Ureter (tissue), 1 donor: ENCODE measurements around the gene OR5B3. TPM values are rescaled to one million over a fixed set of nuclear protein-coding genes. Genes with fewer than 3 reads are reported as not detected.
"Not testable (repeated sequence)": the region's sequence is repeated elsewhere in the genome, so short reads cannot be mapped to it uniquely, and the experiment has no call there.

Experiments
- DNase-seq: peaks from one replicate; pipeline ENCODE4 v3.0.0-alpha.2; 2020; ENCODE audit warnings: low spot score
- total RNA-seq: library from RNA; stranded (reverse); gene quantifications from one replicate; pipeline ENCODE4 v1.2.4, GENCODE V29; 2023
- donor health status: DM: yes; HTN: yes; CAD: no.

The OR5B3 gene
- not detected for total RNA-seq

DNA sequence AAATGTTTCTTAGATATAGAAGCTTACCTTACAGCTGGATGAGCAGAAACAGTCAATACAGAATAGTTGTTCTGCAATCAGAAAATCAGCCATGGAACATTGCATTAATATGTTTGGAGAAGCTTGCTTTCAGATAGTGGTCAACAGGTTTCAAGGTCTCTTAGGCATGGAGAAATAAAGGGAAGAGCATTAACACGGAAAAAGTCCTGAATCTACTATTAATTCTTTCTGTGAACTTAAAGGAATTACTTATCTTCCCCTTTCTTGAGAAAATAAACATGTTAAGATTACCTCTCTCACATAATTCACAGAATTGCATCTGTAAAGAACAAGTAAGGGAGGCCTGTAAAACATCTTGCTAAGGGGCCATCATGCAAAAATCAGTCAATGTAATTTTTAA lies at the start of gene OR5B3:
TSS of gene OR5B3 (minus strand) at position 101 of the 400 bp plus-strand sequence. CDS start 3,465 bp downstream, outside the sequence.
- no peak for DNase-seq

DNA sequence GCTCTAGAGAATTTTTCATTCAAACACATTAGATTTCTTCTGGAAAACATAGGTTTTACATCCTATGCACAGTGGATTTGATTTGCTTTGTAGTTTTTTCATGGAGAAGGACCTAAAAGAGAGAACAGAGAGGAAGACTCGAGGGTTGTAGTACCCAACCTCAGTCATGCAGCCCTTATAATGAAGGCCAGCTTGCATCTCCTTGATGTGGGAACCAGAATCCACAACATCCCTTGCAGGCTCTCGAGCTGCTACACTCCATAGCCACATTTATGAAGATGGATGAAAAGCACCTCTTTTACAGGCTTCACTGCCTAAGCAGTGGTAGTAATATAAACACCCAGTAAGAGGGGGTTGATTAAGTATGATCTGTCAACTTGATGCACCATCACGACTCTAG lies 44.9 kb upstream of the OR5B3 start:
- no peak for DNase-seq

DNA sequence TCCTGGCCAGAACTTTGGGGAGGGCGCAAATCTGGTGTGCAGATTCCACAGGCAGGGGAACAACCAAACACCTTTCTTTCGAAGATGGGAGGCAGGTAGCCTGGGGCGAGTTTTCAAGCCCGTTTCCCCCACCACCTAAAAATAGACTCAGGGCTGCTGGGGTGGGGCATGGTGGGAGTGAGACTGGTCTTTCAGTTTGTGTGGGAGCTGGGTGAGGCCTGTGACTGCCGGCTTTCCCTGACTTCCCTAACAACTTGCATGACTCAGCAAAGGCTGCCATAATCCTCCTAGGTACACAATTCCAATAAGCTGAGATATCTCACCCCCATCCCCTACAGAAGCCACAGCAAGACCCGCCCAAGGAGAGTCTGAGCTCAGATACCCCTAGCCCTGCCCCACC lies 39.6 kb upstream of the OR5B3 start:
- DNase-seq = no peak

DNA sequence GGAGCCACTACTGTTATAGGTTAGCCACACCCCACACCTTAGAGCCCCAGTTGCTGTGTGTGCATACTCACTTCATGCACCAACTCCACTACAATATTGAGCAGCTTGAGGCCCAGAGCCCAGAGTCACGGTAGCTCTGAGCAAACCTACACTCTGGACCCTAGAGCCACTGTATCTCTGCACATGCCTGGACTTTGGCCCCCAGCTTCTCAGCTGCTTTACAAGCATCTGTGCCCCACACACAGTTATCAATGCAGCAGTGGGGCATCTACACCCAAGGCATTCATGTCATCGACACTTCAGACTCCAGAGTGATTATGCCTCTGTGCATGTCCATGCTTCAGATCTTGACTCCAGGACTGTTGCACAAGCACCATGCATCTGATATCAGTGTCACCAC lies 37.6 kb upstream of the OR5B3 start:
- no peak for DNase-seq

DNA sequence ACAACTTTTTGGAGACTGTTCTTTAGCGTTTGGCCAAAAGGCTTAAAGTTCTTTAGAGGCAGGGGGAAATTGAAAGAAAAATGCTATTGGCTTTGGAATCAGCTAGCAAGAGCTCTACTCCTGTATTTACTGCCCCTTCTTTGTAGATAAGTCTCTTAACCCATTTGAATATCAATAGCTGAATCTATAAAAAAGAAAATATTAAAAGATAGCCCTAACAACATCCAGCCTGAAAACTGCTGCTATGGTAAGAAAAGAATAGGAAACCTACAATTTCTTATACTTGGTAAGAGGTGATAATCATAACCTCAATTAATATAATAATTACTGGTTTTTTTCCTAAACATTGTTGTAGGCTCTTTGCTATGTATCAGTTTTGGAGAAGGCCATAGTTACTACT lies 35.5 kb upstream of the OR5B3 start, which contains the start of gene OR5B12:
TSS of gene OR5B12 (minus strand) at position 101 of the 400 bp plus-strand sequence. CDS start 2,085 bp downstream, outside the sequence.
- no peak for DNase-seq

DNA sequence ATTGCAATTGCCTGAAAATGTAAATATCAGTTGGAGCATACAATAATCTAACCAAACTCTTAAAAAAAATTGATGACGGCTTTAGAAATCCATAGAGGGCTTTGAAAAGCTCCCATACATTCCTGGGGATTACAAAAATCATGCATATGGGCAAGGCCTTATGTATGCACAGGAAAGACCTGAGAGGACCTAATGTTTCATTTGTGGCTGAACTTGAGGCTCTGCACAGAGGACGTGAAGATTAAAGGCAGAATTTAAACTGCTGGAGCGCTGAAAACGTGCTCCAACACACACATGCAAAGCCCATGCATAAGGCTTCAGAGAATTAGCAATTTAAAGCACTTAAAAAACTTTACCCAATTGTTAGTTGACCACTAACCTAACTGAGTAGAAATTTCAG lies 31.8 kb upstream of the OR5B3 start:
- no peak for DNase-seq

DNA sequence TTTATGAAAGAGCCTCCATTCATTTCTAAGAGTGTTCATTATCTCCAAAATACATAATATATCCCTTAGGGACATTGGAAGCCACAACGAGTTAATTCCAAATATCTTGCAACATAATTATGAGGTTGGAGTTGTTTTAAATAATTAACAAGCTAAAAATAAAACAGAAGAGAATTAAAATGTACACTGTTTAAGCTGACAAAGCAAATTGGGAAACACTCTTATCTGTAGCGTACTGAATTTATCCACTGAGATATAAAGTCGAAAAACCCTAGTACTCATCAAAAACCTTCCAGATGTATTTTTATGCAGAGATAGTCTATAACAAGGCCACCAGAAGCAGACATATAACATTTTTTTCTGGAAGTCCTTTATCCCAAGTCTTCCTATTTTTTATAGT lies 27.5 kb upstream of the OR5B3 start:
- DNase-seq = no peak

DNA sequence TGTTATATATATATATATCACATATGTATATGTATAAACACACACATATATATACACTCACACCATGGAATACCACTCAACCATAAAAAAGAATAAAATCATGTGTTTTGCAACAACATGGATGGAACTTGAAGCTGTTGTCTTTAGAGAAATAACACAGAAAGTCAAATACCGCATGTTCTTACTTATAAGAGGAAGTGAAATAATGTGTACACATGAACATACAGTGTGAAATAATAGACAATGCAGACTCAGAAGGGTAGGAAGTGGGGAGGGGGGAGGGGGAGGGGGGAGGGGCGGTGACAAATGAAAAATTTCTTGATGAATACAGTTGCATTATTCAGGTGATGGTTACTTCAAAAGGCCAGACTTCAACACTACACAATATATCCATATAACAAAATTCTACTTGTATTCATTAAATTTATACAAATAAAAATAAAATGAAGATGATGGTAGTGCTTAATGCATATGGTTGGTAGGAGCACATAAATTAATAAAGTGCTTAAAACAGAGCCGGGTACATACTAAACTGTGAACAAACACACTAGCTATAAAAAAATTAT lies 27.0 kb upstream of the OR5B3 start:
- no peak for DNase-seq

DNA sequence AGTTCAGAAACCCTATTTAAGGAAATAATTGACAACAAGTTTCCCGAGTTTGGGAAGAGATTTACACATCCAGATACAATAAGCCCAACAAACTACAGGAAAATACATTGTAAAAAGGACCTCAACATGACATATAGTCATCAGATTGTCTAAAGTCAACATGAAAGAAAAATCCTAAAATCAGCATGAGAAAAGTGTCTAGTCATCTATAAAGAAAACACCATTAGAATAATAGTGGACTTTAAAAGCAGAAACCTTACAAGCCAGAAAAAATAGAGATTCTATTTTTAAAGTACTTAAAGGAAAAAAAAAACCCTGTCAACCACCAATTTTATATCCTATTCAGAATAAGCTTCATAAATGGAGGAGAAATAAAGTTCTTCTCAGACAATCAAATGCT lies 22.6 kb upstream of the OR5B3 start:
- DNase-seq = no peak

DNA sequence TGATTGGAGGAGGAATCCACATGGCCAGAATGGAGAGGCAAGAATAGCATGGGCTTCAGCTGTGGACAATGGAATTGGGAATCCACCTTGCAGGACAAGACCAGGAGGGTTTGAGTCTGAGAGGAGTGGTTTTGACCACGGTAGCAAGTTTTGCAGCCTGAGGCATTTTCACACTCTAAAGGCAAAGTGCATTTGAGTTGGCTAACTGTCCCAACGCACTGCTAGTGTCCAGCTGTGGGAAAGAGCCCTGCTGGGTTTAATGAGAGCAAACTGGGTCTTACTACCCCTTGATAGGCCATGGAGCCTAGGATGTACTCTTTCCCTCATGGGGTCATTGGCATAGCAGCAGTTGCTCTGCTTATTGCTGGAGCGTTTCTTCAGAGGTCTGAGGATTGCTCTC lies 21.3 kb upstream of the OR5B3 start, which contains the start of gene OR5B2:
TSS of gene OR5B2 (minus strand) at position 101 of the 400 bp plus-strand sequence. CDS start 4,860 bp downstream, outside the sequence.
- DNase-seq = no peak

DNA sequence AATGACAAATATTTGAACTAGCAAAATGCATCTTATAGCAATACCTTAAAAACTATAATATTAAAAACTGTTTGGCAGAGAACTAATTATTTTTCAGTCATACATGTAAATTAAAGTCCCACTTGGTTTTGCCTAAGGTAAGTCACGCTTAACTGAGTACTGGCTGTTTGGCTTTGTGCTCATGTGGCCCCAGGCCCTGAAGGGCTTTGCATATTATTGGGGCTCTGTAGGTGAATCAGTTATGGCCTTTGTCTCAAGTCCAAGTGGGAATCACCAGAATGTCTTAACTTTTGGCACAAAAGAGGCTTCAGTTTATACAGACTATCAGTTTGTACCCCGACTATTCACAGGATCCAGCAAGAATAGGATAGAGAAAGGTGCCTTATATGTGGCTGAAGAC lies 7.1 kb downstream of the OR5B3 start:
- not testable (repeated sequence) for DNase-seq

DNA sequence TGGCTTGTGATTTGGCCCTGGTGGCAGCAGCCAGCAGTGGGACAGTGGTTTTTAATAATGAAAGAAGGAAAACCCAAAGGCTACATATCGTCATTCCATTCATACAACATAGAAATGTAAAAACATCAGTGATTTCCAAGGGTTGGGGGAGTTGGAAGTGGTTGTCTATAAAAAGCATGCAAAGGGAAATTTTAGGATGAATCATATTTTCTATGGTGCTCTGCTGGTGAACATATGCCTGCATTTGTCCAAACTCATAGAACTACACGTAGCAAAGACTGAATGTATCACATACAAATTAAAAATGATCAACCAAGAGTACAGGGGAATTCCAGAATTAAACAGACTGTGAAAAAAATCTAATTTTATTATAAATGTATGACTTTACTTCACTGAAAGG lies 11.1 kb downstream of the OR5B3 start:
- DNase-seq = no peak

DNA sequence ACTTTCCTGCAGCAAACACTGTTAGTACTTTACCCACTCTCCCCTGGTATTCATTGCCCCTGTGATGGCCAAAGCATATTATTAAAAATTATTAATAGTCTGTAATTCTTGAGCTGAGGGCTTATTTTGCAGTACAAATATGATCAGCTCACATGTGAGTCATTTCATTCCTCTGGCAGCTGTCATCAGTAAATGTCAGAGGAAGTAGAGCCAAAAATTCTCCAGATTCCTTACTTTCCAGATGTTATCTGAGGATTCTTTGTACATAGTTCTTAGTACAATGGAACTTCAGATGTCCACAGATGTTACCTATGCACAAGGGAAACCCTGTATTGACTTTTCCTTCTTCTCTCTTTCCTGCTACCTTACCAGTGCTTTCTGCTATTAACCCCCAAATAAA lies 12.5 kb downstream of the OR5B3 start:
- no peak for DNase-seq

DNA sequence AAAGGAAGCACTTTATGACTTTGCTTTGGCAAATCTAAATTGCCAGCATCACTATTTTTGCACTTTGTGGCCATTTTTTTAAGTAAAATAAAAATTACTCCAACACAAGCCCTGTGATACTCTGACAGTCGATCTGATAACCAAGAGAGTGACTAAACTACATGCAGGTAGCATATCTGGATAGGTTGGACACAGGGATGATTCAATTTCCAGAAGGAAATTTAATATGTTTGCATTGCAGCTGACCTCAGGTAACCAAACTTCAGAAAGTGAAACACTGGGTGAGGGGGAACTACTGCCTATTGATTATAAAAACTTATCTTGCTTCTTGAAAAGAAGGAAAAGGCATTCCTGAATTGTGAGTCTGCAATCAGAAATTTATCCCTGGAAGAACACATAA lies 13.9 kb downstream of the OR5B3 start:
- no peak for DNase-seq

DNA sequence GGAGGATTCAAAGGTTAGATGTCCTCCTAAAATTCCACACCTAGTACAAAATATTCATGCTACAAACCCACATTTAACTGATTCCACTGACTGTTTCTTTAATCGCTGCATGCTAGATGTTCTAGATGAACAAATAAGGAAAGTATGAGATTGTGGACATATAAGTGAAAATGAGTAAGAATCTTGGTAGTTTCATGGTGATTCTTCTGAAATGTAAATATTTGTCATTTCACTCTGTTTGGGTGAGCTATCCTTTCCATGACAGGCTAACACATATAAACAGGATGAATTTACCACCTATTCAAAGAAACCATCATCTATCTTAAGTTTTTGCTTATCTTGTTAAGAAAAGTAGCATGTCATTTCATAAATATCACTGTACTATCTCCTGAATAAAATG lies 14.8 kb downstream of the OR5B3 start:
- no peak for DNase-seq

DNA sequence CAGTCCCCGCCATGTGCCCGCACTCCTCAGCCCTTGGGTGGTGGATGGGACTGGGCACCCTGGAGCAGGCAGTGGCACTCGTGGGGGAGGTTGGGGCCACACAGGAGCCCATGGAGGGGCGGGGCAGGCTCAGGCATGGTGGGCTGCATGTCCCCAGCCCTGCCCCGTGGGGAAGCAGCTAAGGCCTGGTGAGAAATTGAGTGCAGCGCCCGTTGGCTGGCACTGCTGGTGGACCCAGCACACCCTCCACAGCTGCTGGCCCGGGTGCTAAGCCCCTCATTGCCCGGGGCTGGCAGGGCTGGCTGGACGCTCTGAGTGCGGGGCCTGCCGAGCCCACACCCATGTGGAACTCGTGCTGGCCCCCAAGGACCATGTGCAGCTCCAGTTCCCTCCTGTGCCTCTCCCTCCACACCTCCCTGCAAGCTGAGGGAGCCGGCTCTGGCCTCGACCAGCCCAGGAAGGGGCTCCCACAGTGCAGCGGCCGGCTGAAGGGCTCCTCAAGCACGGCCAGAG lies 16.1 kb downstream of the OR5B3 start:
- no peak for DNase-seq

DNA sequence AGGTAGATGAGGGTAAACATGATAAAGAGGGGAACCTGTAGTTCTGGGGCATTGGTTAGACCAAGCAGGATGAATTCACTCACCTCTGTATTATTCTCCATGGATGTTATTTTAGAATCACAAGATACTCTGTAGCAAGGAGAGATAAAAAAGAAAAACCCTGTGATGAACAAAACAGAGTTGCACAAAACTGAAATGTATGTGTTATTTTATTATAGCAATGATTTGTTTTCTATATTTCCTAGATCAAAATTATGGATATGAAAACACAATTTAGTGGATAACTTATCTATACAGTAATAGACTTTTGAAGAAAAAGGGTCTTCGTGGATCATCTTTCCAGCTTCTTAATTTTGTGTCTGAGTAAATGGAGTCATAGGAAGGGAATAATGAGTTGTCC lies 47.7 kb downstream of the OR5B3 start, which contains the start of gene OR5B17:
TSS of gene OR5B17 (minus strand) at position 101 of the 400 bp plus-strand sequence. CDS start at position 101, 0 bp downstream.
- no peak for DNase-seq

DNA sequence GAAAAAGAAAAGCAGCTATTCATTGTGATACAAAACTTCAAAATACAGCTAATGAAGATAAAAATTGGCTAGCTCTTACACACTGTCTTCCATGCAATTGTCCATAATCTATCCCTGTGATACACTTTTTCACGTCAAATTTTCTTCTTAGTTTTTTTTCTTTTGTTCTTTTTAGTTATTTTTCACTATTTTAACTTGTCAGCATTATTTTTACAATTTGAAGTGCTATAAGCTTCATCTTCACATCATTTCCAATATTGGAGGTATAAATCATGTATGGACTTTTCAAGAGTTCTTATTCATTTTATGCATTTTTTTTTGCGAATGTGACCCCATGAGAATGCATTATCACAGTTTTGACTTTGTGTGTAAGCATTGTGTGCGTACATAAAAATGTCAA lies 51.9 kb downstream of the OR5B3 start:
- DNase-seq = no peak

Other genes with a start within 250 kb of the OR5B3 start
- gene OR9Q2, start 217.8 kb downstream of the OR5B3 start, total RNA-seq = not detected
- gene OR1S2, start 202.7 kb downstream of the OR5B3 start, total RNA-seq = not detected
- gene OR1S1, start 194.2 kb downstream of the OR5B3 start, total RNA-seq = not detected
- not detected for gene OR10Q1, start 178.0 kb downstream of the OR5B3 start, total RNA-seq
- gene OR10W1, start 138.6 kb downstream of the OR5B3 start, total RNA-seq = not detected
- not detected for gene OR5B17, start 47.8 kb downstream of the OR5B3 start, total RNA-seq
- not detected for gene OR5B2, start 21.2 kb upstream of the OR5B3 start, total RNA-seq
- gene OR5B12, start 35.4 kb upstream of the OR5B3 start, total RNA-seq = not detected
- not detected for gene OR5B21, start 101.2 kb upstream of the OR5B3 start, total RNA-seq
- gene LPXN, start 169.0 kb upstream of the OR5B3 start, total RNA-seq = 14.7 TPM
- 48.6 TPM for gene ZFP91, start 172.2 kb upstream of the OR5B3 start, total RNA-seq
- gene CNTF, start 215.8 kb upstream of the OR5B3 start, total RNA-seq = 1.8 TPM